Measurements from ENCODE around the gene MSI2.

- TF ChIP-seq POLR2A (IDR thresholded peaks at IDR 0.05; ENCODE audit: low read depth, low read length) (no peak), POLR2AphosphoS5 (IDR thresholded peaks at IDR 0.05; ENCODE audit: low read depth, low read length) (no peak), TAF1 (IDR thresholded peaks at IDR 0.05; ENCODE audit: borderline replicate concordance, low read depth, low read length) (no peak)
These were observed 26.0 kb downstream of the MSI2 start for GRCh38 chr17:57282296-57282695.
